GM19397 (cell line): ENCODE results near the gene ERCC5.

Source experiments
- ATAC-seq: cut with Tn5 transposase; IDR thresholded peaks from one replicate; pipeline ENCODE4 v1.9.1; 2021; ENCODE audit warnings: mild to moderate bottlenecking, moderate library complexity; ENCODE audit not compliant: unreplicated experiment

Gene ERCC5

DNA sequence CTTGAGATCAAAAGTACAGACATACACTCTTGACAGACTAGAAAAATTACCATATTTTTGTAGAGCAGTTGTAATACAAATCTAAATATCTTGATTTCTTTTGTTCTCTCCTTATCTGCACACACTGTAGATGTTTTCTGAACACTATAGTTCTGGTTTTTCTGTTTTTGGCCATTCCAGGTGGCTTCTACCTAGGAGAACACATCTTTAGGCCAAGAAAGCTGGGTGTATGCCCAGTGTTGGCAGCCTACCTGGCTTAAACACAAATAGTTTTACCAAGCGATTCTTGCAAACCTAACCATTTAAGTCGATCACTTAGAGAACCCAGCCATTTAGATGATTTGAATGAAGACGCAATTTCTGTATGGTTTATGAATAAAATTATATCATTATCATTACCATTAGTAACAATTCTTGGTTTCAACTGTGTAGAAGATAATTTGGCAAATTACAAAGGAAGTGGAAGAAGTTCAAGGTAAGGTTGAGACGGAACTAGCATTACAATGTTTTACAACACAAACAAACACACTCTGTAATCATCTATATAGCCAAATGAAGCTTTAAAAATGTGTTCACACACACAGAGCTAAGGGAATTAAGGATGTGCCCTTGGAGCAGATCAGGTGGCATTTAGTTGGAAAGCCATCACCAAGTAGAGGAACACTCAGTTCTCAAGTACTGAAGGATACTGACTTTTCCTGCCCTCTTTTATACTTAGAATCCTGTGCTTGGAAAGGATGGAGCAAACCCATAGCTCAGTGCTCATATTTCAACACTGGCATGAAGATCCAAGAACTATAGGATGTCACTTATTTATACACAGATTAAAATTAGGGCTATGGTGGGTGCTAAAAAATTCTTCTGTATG, 36.2 kb downstream of the ERCC5 start:
- ATAC-seq, result no peak

DNA sequence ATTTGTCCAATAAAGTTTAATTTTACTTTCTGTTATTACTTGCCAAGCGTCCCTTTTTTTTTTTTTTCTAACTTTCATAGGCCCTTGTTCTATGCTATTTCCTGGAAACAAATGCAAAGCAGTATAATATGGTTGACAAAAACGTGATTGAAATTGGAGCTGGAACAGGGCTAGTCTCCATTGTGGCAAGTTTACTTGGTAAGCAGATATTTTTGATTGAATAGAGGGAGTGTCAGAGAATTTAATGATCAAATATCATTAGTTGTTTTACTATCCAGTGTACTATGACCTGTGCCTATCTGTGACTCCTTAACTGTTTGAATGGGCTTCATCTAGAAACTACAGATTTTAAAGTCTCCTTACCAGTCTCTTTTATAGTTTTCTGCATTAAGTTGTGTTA, 46.7 kb downstream of the ERCC5 start:
- ATAC-seq, result no peak

GRCh38 chr13:102897371-102898138, 51.7 kb downstream of the ERCC5 start:
- no peak for ATAC-seq

DNA sequence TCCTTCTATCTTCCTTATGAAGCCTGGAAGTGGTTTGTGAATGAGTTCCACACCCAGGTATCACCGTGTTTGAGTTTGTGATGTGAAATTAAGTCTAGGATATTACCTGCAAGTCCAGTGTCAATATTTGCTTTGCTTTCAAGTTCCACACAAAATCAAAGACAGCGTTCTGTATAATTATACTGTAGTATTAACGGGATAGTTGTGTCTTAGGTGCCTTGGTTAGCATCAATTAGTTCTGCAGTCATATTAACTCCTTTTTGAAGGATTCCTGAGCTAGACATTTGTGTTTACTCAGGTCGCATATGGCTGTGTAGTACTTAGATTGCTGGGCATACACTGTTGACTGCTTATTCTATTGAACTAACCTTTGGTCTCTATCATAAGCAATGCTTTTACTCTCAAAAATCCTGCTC, 54.4 kb downstream of the ERCC5 start:
- no peak for ATAC-seq

DNA sequence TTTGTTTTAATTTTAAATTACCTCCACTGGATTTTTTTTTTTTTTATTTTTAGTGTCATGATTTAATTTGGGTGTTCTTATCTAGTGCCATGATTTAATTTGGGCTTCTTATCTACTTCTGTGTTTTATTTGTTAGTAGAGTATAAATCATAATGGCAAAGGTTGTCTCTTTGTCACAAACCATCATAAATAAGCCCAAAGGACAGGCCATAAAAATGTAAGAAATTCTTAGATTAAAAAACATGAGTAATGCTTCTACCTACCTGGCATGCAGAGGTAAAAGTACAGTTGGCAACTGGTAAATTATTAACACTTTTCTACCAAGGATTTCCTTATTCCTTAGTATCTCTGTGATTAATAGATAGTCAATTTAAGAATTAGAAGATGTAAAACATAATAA, 55.2 kb downstream of the ERCC5 start:
- ATAC-seq, result no peak

GRCh38 chr13:102901615-102902305, 55.9 kb downstream of the ERCC5 start:
- no peak for ATAC-seq

- ATAC-seq, result no peak
Measured at GRCh38 chr13:102902789-102903347, 57.0 kb downstream of the ERCC5 start.

GRCh38 chr13:102903659-102904407, 58.0 kb downstream of the ERCC5 start:
- ATAC-seq, result no peak

DNA sequence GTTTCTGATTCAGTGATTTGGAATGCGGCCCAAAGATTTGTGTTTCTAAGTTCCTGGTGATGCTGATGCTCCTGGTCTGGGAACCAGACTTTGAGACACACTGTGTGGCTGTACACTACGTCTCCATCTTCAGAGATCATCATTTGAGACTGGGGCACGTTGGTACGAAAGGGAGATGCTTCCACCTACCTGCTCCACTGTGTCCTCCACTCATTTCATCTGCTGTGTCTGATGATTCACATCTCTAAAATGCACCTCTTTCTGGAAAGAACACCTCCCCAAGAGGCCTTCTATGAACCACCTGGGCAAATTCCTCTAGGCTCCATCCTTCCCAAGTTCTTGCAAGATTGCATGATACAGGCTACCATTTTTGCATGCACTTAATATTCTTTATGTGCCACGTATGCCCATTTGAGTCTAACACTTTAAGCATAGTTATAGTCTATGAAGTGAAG, 58.6 kb downstream of the ERCC5 start:
- ATAC-seq, result no peak

- ATAC-seq, result no peak
Measured at GRCh38 chr13:102905905-102906771, 60.3 kb downstream of the ERCC5 start.

GRCh38 chr13:102907016-102907756, 61.4 kb downstream of the ERCC5 start:
- no peak for ATAC-seq

DNA sequence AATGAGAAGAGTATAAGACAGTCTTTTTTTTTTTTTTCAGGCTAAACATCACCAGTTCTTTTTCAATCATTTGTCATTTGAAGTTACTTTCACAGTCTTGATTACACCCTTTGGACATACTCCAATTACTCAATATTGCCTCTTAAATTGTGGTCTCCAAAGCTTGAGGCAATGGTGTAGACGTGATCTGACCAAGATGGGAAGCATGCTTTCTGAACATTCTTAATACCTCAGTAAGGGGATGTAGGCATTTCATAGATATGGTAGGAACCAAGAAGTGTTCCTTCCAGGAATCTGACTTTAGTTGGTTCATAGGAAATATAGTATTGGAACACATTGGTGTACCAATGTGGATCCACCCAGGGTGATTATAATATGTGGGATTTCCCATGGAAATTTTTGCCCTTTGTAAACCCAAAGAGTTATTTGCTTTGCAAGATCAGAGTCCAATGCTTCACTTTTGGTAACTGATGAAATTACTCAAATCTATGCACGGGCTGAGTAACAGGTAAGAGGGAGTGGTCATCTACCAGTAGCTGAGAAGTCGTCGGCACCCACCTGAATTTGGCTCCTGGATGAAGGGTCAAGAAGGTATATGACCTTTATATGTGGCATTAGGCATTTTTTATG, 62.2 kb downstream of the ERCC5 start:
- no peak for ATAC-seq

GRCh38 chr13:102909971-102910370, 64.1 kb downstream of the ERCC5 start:
- ATAC-seq, result no peak

GRCh38 chr13:102911336-102911735, 65.5 kb downstream of the ERCC5 start:
- ATAC-seq, result no peak

DNA sequence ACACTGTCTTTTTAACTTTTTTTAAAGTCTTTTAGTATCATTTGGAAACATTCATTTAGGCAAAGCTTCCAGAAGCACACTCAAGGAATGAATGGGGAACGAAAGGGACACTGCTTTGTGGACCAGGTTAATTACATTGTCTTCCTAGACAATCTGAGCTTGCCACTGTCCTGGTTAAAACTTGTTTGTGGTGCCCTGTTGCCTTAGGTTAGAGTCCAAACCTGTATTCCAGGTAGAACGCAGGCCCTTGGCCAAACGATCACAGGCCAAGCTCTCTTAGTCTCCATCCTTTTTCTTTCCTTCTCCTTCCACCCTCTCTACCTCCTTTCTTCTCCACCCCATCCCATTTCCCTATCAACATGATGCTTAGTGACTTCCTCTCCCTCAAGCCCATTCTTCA, 66.8 kb downstream of the ERCC5 start:
- no peak for ATAC-seq

DNA sequence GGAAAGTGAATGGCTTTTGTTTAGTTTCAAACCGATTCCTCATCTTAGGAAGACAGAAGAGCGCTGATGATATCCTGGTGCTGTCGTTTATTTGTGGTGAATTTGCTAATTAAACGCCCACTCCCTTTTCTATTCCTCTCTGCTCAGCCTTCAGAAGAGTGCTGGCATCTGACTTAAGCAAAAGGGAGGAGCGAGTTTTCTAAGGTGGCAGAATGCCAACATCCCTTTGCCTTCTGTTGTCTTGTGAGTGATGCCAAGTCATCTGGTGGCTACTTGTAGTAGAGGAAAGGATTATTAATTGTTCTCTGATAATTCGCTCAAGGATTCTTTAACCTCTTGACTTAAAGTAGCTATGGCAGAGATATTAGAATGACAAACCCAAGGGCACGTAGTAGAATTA, 68.1 kb downstream of the ERCC5 start:
- no peak for ATAC-seq

DNA sequence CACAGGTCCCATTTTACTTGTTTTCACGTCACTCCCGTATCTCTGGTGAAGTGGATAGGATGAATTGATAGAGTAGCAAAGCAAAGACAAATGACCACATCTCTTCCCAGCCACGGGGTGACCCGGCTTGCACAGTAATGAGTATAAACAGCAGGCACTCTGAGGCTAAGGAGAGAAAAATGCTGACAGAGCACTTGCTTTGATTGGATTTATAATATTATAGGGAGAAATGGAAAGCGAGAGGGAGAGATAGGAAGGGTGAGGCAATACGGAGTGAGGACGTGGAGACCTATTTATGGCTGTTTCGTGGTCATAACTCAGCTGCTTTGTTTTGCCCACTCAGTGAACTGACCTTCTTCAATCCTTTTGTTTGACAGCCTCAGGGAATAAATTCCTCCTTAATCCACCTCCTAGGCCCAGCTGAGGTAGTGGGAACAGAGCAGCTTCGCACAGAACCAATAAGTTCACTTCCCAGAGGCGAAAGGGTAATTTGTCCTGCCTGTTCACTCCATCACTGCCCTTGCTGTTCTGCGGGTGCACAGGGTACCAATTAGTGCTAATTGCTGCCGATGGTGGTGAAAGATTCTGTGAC, 68.6 kb downstream of the ERCC5 start:
- ATAC-seq, result no peak

DNA sequence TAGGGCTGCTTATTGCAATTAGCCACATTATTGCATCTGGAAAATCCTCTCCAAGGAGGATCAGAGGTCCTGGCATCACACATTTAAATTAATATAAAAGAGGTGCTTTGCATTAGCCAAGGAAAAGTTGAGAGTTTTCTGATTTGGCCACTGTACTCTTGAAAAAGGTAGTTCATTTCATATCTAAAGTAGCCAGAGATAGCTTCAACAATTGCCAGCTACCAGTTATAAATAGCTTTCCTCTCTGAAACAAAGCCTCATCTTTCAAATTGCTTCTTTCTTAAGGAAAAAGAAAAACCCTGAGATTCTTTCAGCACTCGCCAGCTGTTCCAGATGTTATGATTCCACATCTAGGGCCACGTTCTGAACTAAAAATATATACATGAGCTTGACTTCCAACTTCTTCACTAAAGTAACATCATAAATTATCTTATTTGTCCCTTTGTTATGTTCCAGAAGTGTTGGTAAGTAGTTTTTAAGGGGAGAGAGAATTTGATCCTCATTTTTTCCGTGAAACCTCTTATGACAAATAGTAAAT, 69.6 kb downstream of the ERCC5 start:
- ATAC-seq, result no peak
